GM19025 (cell line): ENCODE measurements around the gene MMP26.
"Not testable (repeated sequence)": the region's sequence is repeated elsewhere in the genome, so short reads cannot be mapped to it uniquely, and the experiment has no call there.

Source experiments
- ATAC-seq: cut with Tn5 transposase; IDR thresholded peaks from one replicate; pipeline ENCODE4 v1.9.1; 2021; ENCODE audit warnings: mild to moderate bottlenecking, low read depth, moderate library complexity; ENCODE audit not compliant: unreplicated experiment

MMP26 gene

DNA sequence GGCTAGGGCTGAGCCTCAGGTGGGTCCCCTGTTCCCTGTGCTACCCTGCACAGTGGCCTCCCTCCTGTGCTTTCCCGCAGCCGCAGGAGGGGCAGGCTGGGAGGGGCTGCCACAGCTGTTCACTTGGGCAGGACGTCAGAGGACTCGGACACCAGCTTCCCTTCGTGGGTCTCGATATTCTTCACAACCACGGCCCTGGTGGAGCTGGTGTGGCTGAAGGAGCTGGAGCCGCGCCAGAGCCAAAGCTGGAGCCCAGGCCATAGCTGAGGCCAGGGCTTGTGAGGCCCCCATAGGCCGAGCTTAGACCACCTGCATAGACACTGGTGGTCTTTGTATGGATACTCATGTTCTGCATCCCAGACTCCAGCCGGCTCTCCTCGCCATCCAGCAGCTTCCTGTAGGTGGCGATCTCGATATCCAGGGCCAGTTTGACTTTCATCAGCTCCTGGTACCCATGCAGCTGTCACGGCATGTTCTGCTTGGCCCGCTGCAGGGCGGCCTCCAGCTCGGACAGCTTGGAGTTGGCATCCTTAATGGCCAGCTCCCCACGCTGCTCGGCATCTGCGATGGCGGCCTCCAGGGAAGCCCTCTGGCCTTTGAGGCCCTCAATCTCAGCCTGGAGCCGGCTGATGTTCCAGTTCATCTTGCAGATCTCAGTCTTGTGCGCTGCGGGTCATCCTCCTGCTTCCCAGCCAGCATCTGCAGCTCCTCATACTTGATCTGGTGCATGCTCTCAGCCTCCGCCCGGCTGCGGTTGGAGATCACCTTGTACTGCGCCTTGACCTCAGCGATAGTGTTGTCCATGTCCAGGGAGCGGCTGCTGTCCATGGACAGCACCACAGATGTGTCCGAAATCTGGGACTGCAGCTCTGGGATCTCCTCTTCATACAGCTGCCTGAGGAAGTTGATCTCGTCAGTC, 18.3 kb downstream of the MMP26 start:
- not testable (repeated sequence) for ATAC-seq

DNA sequence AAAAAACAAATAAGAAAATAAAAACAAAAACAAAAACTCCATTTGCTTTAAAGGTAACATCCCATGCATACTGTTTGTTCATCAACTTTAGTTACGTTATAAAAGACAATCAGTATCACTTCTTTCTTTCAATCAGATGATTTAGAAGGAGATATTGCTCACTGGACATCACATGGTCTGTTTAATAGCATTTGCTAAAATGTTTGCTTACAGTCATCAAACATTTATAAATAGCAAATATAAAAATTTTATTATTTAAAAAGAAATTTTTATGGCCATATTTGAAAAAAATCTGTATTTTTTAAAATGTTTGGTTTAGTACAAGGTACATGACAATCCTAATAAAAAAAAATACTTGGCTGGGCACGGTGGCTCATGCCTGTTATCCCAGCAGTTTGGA, 22.6 kb downstream of the MMP26 start:
- no peak for ATAC-seq

DNA sequence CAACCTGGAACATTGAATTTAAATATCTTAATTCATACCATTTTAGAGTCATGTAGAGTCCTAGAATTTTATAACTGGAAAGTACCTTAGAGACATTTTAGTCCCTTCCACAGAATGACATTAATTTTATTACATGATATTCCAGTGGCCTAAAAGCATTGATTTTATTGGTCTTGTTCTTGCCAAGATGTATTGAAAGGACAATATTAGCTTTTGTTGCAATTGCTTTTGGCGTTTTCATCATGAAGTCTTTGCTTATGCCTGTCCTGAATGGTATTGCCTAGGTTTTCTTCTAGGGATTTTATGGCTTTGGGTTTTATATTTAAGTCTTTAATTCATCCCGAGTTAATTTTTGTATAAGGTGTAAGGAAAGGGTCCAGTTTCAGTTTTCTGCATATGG, 36.2 kb downstream of the MMP26 start:
- no peak for ATAC-seq

DNA sequence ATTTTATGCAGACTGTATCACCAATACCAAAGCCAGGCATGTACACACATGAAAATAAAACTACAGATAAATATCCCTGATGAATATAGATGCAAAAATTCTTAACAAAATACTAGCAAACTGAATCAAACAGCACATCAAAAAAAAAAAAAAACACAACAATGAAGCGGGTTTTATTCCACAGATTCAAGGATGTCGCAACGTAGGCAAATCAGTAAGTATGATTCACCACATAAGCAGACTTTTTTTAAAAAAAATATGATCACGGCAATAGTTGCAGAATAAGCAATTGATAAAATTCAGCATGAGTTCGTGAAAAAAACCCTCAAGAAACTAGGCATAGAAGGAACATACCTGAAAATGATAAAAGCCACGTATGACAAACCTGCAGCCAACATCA, 43.9 kb downstream of the MMP26 start:
- ATAC-seq: no peak

DNA sequence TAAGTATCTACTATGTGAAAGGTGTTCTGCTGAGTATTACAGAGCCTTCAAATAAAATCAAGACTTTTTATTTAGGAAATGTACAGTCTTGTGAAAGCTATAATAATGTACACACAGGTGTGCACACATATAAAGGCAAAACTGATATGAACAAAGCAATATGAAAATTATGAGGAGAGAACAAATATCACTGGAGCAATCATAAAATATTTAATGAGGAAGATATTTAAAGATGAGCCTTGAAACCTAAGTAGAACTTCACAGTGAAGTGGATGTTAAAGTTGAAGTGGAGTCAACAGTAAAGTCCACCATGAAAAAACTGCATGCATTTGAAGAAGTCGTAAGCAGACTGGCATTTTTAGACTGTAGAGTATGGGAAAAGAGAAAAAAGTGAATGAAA, 46.6 kb downstream of the MMP26 start:
- no peak for ATAC-seq
